GM21423 (cell line): Measurements from ENCODE around the gene NDUFB5.
"Not testable (repeated sequence)": the region's sequence is repeated elsewhere in the genome, so short reads cannot be mapped to it uniquely, and the experiment has no call there.

ENCODE experiments used
- ATAC-seq: cut with Tn5 transposase; IDR thresholded peaks from one replicate; pipeline ENCODE4 v1.9.1; 2021; ENCODE audit warnings: mild to moderate bottlenecking, moderate library complexity; ENCODE audit not compliant: unreplicated experiment

Gene NDUFB5

GRCh38 chr3:179630753-179631451 is 26.3 kb downstream of the NDUFB5 start:
- no peak for ATAC-seq

GRCh38 chr3:179640469-179640868 is 35.9 kb downstream of the NDUFB5 start:
- no peak for ATAC-seq

GRCh38 chr3:179642871-179643270 is 38.3 kb downstream of the NDUFB5 start:
- no peak for ATAC-seq

- ATAC-seq, result not testable (repeated sequence)
Observed at GRCh38 chr3:179643837-179644236, 39.2 kb downstream of the NDUFB5 start.

GRCh38 chr3:179646177-179646576 is 41.6 kb downstream of the NDUFB5 start:
- ATAC-seq, result no peak

GRCh38 chr3:179651687-179652446 is 47.3 kb downstream of the NDUFB5 start:
- ATAC-seq, result no peak

GRCh38 chr3:179652447-179653095 is 48.0 kb downstream of the NDUFB5 start, which contains the start of gene USP13:
Gene USP13 (plus strand): TSS chr3:179653040. CDS start chr3:179653226, 186 bp downstream.
- peak; percentile 62 for ATAC-seq

GRCh38 chr3:179653096-179653797 is 48.7 kb downstream of the NDUFB5 start:
- ATAC-seq, result peak; percentile 55

GRCh38 chr3:179655236-179655635 is 50.6 kb downstream of the NDUFB5 start:
- no peak for ATAC-seq

- no peak for ATAC-seq
Observed at GRCh38 chr3:179658606-179659005, 54.0 kb downstream of the NDUFB5 start.

GRCh38 chr3:179660872-179661271 is 56.3 kb downstream of the NDUFB5 start:
- no peak for ATAC-seq

- no peak for ATAC-seq
Observed at GRCh38 chr3:179661777-179662176, 57.2 kb downstream of the NDUFB5 start.

- ATAC-seq, result no peak
Observed at GRCh38 chr3:179663093-179663492, 58.5 kb downstream of the NDUFB5 start.

GRCh38 chr3:179666030-179666429 is 61.4 kb downstream of the NDUFB5 start:
- ATAC-seq, result no peak

GRCh38 chr3:179666436-179667035 is 61.9 kb downstream of the NDUFB5 start:
- no peak for ATAC-seq

- no peak for ATAC-seq
Observed at GRCh38 chr3:179668429-179668828, 63.8 kb downstream of the NDUFB5 start.

- ATAC-seq, result no peak
Observed at GRCh38 chr3:179670311-179670710, 65.7 kb downstream of the NDUFB5 start.

GRCh38 chr3:179671309-179671708 is 66.7 kb downstream of the NDUFB5 start:
- no peak for ATAC-seq

- no peak for ATAC-seq
Observed at GRCh38 chr3:179671747-179672242, 67.2 kb downstream of the NDUFB5 start.

GRCh38 chr3:179672918-179673317 is 68.3 kb downstream of the NDUFB5 start:
- no peak for ATAC-seq
